Choroid plexus epithelial cell (primary cell): ENCODE results near the gene AQP12B.

ENCODE experiments used
- DNase-seq: peaks from one replicate; pipeline ENCODE4 v3.0.0-alpha.2; 2010; ENCODE audit warnings: low read depth
- H3K4me3 ChIP-seq: 2 replicates; pipeline ENCODE4 v1.5.1; 2011; ENCODE audit warnings: low read depth, mild to moderate bottlenecking, control low read depth, low read length, moderate library complexity
- TF ChIP-seq, protein P1 (sequence below): conservative IDR thresholded peaks from 2 replicates; pipeline ENCODE4 v1.5.1; 2011; ENCODE audit warnings: low read depth, mild to moderate bottlenecking, control low read depth, inconsistent platforms, low read length, moderate library complexity

Gene AQP12B

DNA sequence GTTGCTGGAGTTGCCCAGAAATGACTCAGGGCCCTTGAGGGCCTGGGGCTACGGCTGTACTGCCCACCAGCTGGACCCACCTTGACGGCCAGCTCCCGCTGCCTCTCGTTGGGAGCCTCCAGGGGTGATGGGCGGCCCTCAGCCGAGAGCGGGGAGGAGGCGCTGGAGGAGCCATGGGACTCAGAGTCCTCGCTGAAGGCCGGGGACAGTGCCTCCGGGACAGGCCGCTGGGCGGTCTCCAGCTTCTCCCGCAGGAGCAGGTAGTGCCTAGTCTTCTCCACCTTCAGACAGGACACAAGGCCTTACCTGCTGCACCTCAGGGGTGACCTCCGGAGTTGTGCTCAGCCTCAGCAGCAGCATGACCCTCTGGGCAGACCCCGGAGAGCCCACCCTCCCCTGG lies 39.7 kb upstream of the AQP12B start:
- H3K4me3 ChIP-seq = no peak overlapping the region

DNA sequence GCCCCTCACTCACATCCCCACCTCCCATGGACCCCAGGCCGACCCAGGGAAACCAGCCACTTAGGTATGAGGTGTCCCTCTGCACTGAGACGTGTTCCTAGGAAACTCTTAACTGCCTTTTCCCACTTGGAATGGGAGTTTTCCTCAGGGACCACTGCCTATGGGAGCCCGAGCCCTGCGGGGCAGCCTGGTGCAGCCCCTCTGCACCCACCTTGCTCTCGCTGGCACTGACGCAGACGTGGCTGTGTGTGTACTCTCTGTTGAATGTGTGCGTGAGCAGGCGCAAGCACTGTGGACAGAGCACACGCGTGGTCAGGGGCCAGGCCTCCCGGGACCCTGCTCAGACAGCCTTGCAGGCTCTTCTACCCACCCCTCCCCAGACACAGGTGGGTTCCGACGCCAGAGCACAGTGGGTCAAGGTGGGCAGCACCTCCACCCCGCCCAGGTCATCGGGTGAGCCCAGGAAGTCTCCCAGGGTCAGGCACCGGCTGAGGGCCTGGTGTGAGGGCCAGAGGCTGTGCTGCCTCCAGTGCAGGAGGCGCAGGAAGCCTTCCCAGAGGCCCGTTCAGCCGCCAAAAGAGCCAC lies 39.0 kb upstream of the AQP12B start:
- TF ChIP-seq, protein P1, sequence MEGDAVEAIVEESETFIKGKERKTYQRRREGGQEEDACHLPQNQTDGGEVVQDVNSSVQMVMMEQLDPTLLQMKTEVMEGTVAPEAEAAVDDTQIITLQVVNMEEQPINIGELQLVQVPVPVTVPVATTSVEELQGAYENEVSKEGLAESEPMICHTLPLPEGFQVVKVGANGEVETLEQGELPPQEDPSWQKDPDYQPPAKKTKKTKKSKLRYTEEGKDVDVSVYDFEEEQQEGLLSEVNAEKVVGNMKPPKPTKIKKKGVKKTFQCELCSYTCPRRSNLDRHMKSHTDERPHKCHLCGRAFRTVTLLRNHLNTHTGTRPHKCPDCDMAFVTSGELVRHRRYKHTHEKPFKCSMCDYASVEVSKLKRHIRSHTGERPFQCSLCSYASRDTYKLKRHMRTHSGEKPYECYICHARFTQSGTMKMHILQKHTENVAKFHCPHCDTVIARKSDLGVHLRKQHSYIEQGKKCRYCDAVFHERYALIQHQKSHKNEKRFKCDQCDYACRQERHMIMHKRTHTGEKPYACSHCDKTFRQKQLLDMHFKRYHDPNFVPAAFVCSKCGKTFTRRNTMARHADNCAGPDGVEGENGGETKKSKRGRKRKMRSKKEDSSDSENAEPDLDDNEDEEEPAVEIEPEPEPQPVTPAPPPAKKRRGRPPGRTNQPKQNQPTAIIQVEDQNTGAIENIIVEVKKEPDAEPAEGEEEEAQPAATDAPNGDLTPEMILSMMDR = no peak
- no peak for DNase-seq
- no peak overlapping the region for H3K4me3 ChIP-seq

More for the DNA sequence above, 39.7 kb upstream of the AQP12B start:
- TF ChIP-seq, protein P1 = no peak
- no peak for DNase-seq

DNA sequence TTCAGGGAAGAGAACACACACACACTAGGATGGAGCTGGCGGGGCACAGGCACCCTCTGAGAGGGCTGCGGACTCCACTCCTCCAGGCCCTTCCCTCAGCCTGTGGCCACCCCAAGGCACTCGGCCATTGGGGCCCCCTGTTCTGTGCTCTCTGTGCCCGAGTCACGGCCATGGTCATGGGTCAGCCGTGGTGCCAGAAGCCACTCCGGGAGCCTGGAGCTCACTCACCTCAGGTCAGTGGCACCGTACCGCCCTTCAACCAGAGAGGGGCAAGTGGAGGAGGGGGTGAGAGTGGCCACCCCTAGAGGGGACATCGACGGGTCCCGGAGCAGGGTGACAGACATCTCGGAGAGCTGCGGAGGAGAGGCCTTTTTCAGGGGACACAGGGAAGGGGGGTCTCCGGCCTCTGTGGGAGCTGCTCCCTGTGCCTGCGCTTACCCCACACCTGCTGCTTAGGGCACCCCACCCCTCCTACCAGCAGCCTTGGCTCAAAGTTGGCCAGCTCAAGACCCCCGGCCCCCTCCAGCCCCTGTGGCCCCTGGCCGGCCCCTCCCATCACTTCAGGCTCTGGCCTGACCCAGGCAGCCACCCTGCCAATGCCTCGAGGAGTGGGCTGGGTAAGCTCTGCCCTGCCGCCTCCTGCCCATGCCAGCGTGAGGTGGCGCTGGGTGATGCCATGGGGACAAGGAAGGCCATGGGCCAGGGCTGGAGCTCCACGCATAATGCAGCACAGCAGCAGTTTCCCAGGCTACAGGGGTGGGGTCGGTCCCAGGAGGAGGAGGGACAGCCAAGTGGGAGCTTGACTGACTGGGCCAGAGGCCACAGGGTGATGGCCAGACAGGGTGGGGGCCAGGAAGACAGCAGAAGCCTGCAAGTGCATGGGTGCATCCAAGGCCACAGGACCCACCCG lies 38.3 kb upstream of the AQP12B start:
- DNase-seq = no peak
- H3K4me3 ChIP-seq = no peak overlapping the region
- TF ChIP-seq, protein P1 = no peak

DNA sequence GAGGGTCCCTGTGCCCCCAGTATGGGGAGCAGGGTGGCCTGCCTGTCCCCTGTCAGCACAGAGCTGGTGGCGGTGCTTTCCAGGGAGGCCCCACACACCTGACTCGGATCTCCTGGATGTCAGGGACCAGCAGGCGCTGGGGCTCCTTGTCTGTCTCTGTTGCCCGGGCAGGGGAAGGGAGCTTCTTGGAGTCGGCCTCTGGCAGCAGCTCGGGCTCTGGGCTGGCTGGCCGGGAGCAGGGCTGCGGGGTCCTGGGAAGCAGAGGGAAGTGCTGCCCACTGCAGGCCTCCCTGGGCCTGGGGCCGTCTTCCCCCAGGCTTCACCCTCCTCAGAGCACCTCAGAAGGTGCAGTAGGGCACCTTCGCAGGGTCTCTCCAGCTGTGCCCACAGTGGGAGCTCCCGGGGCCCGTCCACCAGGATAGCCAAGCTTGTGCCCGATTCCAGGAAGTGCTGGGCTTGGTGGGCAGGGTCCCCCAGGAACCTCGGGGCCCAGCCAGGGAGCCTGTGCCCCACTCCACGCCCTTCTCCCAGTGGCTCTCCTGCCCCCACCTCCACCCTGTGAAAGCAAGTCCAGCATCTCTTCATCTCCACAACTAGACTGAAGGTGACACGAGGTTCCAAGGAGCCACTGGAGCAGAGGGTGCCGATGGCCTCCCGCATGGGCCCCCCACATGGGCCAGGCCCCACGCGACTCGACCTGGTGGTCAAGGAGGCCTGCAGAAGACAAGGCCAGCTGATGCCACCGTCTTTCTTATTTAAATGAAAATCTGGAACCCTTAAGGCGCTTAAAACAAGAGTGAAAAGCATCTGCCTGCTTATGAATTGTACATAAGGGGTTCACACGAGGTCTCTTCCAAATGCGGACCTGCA lies 37.2 kb upstream of the AQP12B start:
- DNase-seq = no peak

DNA sequence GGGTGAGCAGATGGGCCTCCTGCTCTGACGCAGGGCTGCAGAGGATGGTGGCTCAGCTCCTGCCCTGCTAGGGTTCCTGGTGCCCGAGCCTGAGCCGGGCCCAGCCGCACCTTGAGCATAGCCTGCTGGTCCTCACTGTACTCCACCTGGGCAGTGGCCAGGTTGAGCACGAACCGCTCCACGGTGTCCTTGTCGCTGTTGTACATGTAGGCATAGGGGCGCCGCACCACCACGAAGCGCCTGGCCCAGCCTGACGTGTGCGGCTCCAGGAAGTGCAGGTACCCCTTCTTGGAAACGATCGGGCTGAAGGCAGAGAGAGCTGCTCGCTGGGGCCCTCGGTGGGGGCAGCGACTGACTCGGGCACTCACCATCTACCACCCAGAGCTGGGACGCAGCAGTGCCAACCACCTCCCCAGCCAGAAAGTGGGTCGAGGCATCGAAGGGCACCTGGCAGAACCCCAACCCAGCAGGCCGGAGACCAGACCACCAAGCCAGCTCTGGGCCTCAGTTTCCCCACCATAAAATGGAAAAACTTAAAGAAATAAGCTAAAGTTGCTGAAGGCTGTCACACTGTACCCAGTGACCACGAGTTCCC lies 36.3 kb upstream of the AQP12B start:
- no peak overlapping the region for H3K4me3 ChIP-seq
- TF ChIP-seq, protein P1 = no peak
- no peak for DNase-seq

More for the DNA sequence above, 37.2 kb upstream of the AQP12B start:
- H3K4me3 ChIP-seq = no peak overlapping the region
- TF ChIP-seq, protein P1 = no peak

DNA sequence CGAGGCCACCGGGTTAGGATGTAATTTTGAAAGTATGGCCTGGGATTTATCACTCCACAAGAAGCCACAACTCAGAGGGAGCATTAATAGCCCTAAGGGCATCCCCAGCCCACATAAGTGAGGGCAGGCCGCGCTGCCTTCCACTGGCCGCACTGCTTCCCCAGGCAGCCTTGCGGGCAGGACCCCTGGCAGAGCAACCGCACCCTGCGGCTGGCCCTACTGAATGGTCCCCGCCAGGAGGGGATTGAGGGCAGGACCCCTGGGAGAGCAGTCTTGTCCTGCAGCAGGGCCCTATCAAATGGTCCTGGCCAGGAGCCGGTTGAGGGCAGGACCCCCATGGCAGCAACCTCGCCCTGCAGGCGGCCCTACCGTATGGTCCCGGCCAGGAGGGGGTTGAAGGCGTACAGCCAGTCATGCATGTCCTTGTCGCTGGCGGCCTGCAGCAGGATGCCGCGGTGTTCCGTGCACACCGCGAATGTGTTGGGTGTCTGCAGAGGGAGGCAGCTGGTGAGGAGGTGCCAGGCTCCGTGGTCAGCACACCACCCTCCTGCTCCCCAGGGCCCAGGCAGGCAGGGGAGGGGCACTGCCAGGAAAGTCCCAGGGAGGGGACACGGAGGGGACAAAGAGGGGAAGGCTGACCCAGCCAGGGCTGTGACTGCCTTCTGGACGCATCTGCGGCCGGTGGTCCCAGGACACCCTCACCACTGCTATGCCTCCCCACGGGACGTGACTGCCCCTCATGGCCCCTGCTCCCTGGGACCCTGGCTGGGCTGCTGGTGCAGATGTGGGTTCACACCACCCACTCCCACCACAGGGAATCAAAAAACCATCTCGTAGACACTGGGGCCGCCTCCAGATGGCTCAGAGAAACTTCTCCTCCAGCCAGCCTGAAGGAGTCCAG lies 35.2 kb upstream of the AQP12B start:
- H3K4me3 ChIP-seq = no peak overlapping the region
- TF ChIP-seq, protein P1 = no peak
- no peak for DNase-seq
